Ovary (tissue), 9 donors: ENCODE results near the gene ASH1L. TPM values are rescaled to one million over a fixed set of nuclear protein-coding genes. Genes with fewer than 3 reads are reported as not detected.

Experiments
- DNase-seq, 5 donors: peaks; one replicate each; pipeline ENCODE4 v3.0.0-alpha.2; 2019 to 2020
- H3K27ac ChIP-seq, 2 donors: fragments of 200-600 bp; one replicate each; pipeline versions ENCODE4 v1.5.1 to v1.8.0; 2019 to 2022
- H3K27me3 ChIP-seq: fragments of 200-600 bp; one replicate; pipeline ENCODE4 v1.8.0; 2022
- H3K36me3 ChIP-seq: fragments of 200-600 bp; sonication (generic); one replicate; pipeline ENCODE4 v1.5.1; 2019
- H3K4me1 ChIP-seq: one replicate; pipeline ENCODE4 v1.8.1; 2013; ENCODE audit warnings: mild to moderate bottlenecking, moderate library complexity; ENCODE audit not compliant: insufficient read depth
- H3K4me3 ChIP-seq: fragments of 200-600 bp; sonication (generic); one replicate; pipeline ENCODE4 v1.5.1; 2017
- H3K9me3 ChIP-seq, 2 donors: fragments of 200-600 bp in 1 of 2; sonication (generic) in 1 of 2; one replicate each; pipeline versions ENCODE4 v1.5.1 to v1.8.1; 2013 to 2019; ENCODE audit warnings: mild to moderate bottlenecking in 1 of 2, moderate library complexity in 1 of 2
- CTCF ChIP-seq, 3 donors: fragments of 450-650 bp in 2 of 3; fragments of 200-600 bp in 1 of 3; IDR thresholded peaks; one replicate each; pipeline versions ENCODE4 v1.5.1 to v1.8.0; 2016 to 2022; ENCODE audit warnings: antibody characterized with exemption in 3 of 3, mild to moderate bottlenecking in 1 of 3
- EP300 ChIP-seq: sonication (generic); formaldehyde crosslinking; IDR thresholded peaks from one replicate; pipeline ENCODE4 v1.6.1; 2017; ENCODE audit warnings: antibody characterized with exemption
- POLR2A ChIP-seq: fragments of 450-650 bp; IDR thresholded peaks from one replicate; pipeline ENCODE4 v1.6.1; 2017; ENCODE audit warnings: antibody characterized with exemption, mild to moderate bottlenecking, moderate library complexity
- WGBS, 3 donors: extraction: QIAGEN DNeasy Blood & Tissue Kit in 1 of 3; methylation state at CpG; one replicate each; pipeline versions ENCODE4 v1.1.5 to v1.1.7; 2013 to 2017; 5-methylcytosine and 5-hydroxymethylcytosine counted together
- intact Hi-C, 4 donors: fragments of 100-400 bp; cut with DNase I; formaldehyde crosslinking; loops; one replicate each; pipeline versions ENCODE4 v1.11.0 to v1.15.1; 2022 to 2023
- polyA plus RNA-seq, 2 donors: library from polyadenylated mRNA; stranded (reverse); fragments of 200-250 nt in 1 of 2; fragments of 350-450 nt in 1 of 2; fragmentation: Illumina TruSeq in 1 of 2; extraction: RNeasy Lipid Tissue Mini Kit (QIAGEN cat#74804) in 1 of 2; gene quantifications; one replicate each; pipeline ENCODE4 v1.2.3, GENCODE V29; 2013 to 2014
- total RNA-seq, 7 donors: library from RNA; depleted of rRNA in 2 of 7; stranded (reverse); fragments of >200 nt in 2 of 7; fragmentation: NEBNext Ultra II Directional in 3 of 7; extraction: Animal tissue kit (Norgen Biotek cat#: 25700) in 3 of 7; gene quantifications; one replicate each; pipeline versions ENCODE4 v1.1.0 to v1.2.4, GENCODE V29; 2016 to 2023
- donor health status: DM: no; HTN: no; CAD: no; lungs with moderate emphysema.
- donor health status: DM: no; HTN: no; CAD: no.
- donor health status: Bipolar disorder and iron deficiency.
- donor health status: DM: yes; HTN: yes; CAD: no.
- donor health status: DM: no; HTN: no; CAD: no.
- donor health status: DM: yes; HTN: yes; CAD: no.

ASH1L gene
- total and polyA plus RNA-seq, 9 donors = 16.2 to 98.4 (median 63.8) TPM

DNA sequence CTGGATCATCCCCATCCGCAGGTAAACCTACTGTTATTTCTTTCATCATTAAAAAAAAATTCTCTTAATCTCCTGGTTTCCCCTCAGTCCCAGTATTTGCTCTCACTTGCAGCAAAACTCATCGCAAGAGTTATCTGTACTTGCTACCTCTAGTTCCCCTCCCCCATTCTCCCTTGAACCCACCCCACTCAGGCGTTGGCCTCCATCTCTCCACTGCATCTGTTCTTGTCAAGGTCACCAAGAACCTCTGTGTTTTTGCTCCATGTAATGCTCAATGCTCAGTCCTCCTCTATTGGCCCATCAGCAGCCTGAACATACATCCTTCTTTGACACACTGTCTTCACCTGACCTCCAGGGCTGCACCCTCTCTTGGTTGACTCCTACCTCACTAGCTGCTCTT lies 265.9 kb downstream of the ASH1L start:
- peaks cover 3% of the 10 kb centered on the region for H3K4me1 ChIP-seq
- H3K9me3 ChIP-seq = no peaks in the 10 kb centered on the region
- intact Hi-C loops = no loop called here
- no peak for TF ChIP-seq EP300
- no peak for TF ChIP-seq CTCF (IDR thresholded peaks at IDR 0.05)
- TF ChIP-seq POLR2A = no peak
- no peak overlapping the region for H3K4me3 ChIP-seq
- no peak for DNase-seq
- H3K27ac ChIP-seq = no peak overlapping the region
- WGBS, 3 donors = 51 to 63% (median 53%) methylated on average over 3 of the region's 3 CpGs
- H3K27me3 ChIP-seq = no peaks in the 10 kb centered on the region
- no peaks in the 10 kb centered on the region for H3K36me3 ChIP-seq

DNA sequence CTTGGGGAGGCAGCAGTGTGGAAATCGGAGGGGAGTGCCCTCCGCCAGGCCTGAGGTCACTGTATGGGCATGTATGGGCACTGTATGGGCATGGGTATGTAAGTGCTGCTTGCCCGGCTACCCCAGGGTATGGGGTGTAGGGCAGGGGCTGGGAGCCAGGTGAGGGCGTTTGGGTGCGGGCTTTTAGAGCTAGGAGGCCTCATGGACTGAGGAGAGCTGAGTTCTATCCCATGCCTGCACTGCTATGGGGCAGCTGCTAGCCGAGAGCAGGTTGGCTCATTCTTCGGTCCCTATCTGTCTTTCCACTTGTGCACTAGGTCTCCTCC lies 266.7 kb downstream of the ASH1L start:
- no peak overlapping the region for H3K4me3 ChIP-seq
- no peaks in the 10 kb centered on the region for H3K27me3 ChIP-seq
- H3K9me3 ChIP-seq = no peaks in the 10 kb centered on the region
- DNase-seq = no peak
- H3K4me1 ChIP-seq = peaks cover 3% of the 10 kb centered on the region
- H3K36me3 ChIP-seq = no peaks in the 10 kb centered on the region
- 80 to 86% (median 80%) methylated on average over 7 of the region's 7 CpGs for WGBS, 3 donors
- H3K27ac ChIP-seq = no peak overlapping the region
- TF ChIP-seq EP300 (no peak), POLR2A (no peak), CTCF (IDR thresholded peaks at IDR 0.05) (no peak)
- intact Hi-C loops = no loop called here

DNA sequence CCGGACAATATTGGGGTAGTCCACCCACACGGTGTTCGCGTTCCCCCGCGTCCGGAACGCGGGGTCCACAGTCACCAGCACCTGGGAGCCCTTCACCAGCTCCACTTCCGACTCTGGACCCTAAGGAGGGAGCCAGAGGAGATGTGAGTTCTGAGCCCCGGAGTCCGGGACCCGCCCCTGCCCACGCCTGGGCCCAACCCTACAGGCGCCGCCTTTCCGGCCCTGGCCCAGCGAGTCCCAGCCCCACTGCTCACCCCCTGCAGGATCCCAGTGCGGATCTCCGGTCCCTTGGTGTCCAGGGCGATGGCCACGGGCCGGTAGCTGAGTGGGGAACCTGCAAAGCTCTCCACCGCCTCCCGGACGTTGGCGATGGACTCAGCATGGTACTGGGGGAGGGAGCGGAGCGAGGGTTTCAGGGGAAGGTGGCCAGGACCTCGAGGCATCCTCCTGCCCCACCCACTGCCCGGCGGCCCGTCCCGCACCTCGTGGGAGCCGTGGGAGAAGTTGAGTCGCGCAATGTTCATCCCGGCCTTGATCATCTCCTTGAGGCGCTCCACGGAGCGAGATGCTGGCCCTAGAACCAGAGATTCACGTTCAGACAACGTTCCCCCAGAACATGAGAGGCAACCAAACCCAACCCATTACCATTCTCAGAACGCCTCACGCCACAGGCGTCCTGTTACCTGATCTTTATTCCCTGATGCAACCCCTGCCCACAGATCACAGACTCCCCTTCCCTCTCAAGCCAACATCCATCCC lies 267.2 kb downstream of the ASH1L start:
- no peak for TF ChIP-seq EP300
- TF ChIP-seq CTCF (IDR thresholded peaks at IDR 0.05) = no peak
- no peak for TF ChIP-seq POLR2A
- no peaks in the 10 kb centered on the region for H3K36me3 ChIP-seq
- intact Hi-C loops = no loop called here
- WGBS, 3 donors = 7 to 18% (median 11%) methylated on average over 21 to 47 of the region's 47 CpGs
- peaks cover 3% of the 10 kb centered on the region for H3K4me1 ChIP-seq
- no peak overlapping the region for H3K27ac ChIP-seq
- no peak for DNase-seq
- H3K4me3 ChIP-seq = no peak overlapping the region
- H3K27me3 ChIP-seq = no peaks in the 10 kb centered on the region
- H3K9me3 ChIP-seq = no peaks in the 10 kb centered on the region

DNA sequence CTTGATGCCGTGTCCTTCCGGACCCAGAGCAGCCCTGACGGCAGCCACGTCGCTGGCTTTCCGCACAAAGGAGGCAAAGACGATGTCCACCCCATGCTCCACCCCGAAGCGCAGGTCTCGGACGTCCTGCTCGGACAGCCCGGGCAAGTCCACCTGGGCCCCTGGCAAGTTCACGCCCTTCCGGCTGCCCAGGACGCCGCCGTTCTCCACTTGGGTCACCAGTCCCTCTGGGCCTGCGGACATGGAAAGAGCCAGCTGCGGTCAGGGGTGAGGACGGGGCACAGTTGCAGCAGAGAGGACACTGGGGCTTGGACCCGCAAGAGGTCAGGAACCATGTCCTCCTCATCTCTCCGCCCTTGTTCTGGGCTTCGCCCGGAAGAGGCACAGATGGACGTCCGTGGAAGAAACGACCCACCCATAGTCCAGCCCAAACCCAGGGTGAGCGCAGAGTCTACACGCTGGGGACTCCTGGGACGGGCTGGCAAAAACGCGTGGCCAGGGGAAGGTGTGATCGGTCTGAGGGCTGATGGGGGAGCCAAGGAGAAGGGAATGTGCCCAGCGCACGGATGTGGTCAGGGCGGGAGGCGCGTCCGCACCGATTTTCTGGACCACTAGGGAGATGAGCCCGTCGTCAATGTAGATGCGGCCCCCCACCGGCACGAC lies 268.0 kb downstream of the ASH1L start:
- no peak for DNase-seq
- Histone ChIP-seq H3K36me3 (no peaks in the 10 kb centered on the region), H3K4me1 (peaks cover 3% of the 10 kb centered on the region), H3K27ac (no peak overlapping the region), H3K9me3 (no peaks in the 10 kb centered on the region), H3K27me3 (no peaks in the 10 kb centered on the region), H3K4me3 (no peak overlapping the region)
- no peak for TF ChIP-seq EP300
- TF ChIP-seq POLR2A = no peak
- no peak for TF ChIP-seq CTCF (IDR thresholded peaks at IDR 0.05)
- WGBS, 3 donors = 27 to 38% (median 37%) methylated on average over 41 to 46 of the region's 46 CpGs
- intact Hi-C loops = no loop called here
